Natural killer cell treated with Interleukin-12 subunit alpha and Interleukin-12 subunit beta and Interleukin-15 and Interleukin-18, amount 100 ng/mL, for 72 hours (primary cell): Measurements from ENCODE around the gene METTL1. TPM values are rescaled to one million over a fixed set of nuclear protein-coding genes. Genes with fewer than 3 reads are reported as not detected.

Experiments used
- ATAC-seq, 2 donors: fragments of 150-1000 bp; cut with Tn5 transposase in 1 of 2; sonication (Bioruptor Pico), chemical (Tn5 transposase) in 1 of 2; 2 replicates each; pipeline ENCODE4 v1.10.0; 2021
- DNase-seq: peaks from one replicate; pipeline ENCODE4 v3.0.0; 2022; ENCODE audit warnings: low spot score
- H3K27ac Mint-ChIP-seq, 2 donors: 1 replicate in 1 of 2; 2 replicates in 1 of 2; pipeline ENCODE4 v1.8.0; 2022; ENCODE audit warnings: mixed read lengths in 2 of 2, mild to moderate bottlenecking in 1 of 2, moderate library complexity in 1 of 2
- H3K27me3 Mint-ChIP-seq, 2 donors: 1 replicate in 1 of 2; 2 replicates in 1 of 2; pipeline ENCODE4 v1.8.0; 2022; ENCODE audit warnings: mixed read lengths in 2 of 2
- H3K36me3 Mint-ChIP-seq: one replicate; pipeline ENCODE4 v1.8.0; 2022; ENCODE audit warnings: mixed read lengths
- H3K4me1 Mint-ChIP-seq, 2 donors: 1 replicate in 1 of 2; 2 replicates in 1 of 2; pipeline ENCODE4 v1.8.0; 2022; ENCODE audit warnings: low read depth in 2 of 2, mixed read lengths in 2 of 2, mild to moderate bottlenecking in 1 of 2
- H3K4me3 Mint-ChIP-seq: one replicate; pipeline ENCODE4 v1.8.0; 2022; ENCODE audit warnings: mixed read lengths
- H3K9me3 Mint-ChIP-seq: 2 replicates; pipeline ENCODE4 v1.8.0; 2022; ENCODE audit warnings: mixed read lengths
- total RNA-seq, 2 donors: library from RNA; stranded (reverse); gene quantifications; one replicate each; pipeline ENCODE4 v1.2.3, GENCODE V29; 2022

METTL1 gene
- total RNA-seq, 2 donors from 2014 or later = 42.9 to 51.2 TPM

DNA sequence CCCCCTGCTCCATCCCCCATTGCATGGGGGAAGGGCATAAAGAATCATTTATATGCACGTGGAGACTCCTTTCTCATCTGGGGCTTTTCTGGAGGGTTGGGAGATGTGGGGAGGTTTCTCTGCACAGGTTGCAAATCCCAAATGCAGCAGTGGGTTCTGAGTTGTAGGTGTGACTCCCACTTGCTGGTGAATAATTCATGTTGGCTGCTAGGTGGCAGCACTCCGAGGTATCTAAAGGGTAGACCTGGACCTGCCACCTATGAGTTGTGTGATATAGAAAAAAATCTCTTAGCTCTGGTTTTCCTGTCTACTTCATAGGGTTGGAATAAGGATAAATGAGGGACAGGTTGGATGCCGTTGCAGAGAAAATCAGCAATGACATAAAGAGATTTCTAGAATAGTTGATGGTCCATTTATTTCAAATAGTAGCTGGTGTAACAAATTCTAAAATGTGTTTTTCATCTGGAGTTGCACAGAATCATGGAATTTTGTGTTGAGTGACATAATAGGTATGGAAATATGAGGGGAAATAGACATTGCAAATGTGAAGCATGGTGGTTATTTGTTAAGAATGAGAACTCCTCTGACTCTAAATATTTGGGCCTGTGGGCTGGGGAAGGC is 12.4 kb downstream of the METTL1 start:
- ATAC-seq (no peak), DNase-seq (peak; percentile 29)
- Mint-ChIP-seq H3K4me1 (peaks cover 27 to 42% of the 10 kb centered on the region in 2 donors), H3K27ac (no peak overlapping the region), H3K9me3 (no peaks in the 10 kb centered on the region), H3K4me3 (no peak overlapping the region), H3K27me3 (peaks cover 8 to 12% of the 10 kb centered on the region in 2 donors), H3K36me3 (no peaks in the 10 kb centered on the region)

DNA sequence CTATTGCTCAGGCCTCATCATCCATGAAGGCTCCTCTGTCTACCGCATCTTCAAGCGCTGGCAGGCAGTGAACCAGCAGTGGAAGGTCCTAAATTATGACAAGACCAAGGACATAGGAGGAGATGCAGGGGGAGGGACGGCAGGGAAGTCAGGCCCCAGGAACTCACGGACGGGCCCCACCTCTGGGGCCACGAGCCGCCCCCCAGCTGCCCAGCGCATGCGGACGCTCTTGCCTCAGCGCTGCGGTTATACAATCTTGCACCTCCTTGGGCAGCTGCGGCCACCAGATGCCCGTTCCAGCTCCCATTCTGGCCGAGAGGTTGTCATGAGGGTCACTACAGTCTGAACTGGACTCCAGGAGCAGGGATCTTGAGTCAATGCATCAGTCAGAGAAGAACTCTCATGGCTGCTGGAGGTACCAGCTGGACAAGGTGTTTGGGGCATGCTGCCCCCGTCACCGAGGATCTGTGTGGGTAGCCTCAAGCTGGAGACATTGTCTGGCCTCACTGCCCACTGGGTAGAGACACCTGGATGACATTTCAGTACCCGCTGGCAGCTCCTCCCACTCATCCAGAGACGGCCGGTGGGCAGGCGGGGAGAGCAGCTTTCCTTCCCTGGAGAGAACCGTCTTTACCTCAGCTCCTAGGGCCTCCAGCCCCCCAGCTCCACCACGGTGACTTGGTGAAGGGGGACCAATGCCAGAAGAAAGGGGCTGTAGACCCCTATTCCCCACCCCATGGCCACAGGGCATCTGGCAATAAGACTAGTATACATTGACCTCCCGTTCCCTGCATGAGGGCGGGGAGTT is 13.1 kb downstream of the METTL1 start:
- no peak for ATAC-seq
- H3K9me3 Mint-ChIP-seq = no peaks in the 10 kb centered on the region
- no peak overlapping the region for H3K27ac Mint-ChIP-seq
- DNase-seq = peak; percentile 46
- peaks cover 28 to 44% of the 10 kb centered on the region in 2 donors for H3K4me1 Mint-ChIP-seq
- no peaks in the 10 kb centered on the region for H3K36me3 Mint-ChIP-seq
- H3K4me3 Mint-ChIP-seq = no peak overlapping the region
- H3K27me3 Mint-ChIP-seq = peaks cover 3 to 5% of the 10 kb centered on the region in 2 donors

DNA sequence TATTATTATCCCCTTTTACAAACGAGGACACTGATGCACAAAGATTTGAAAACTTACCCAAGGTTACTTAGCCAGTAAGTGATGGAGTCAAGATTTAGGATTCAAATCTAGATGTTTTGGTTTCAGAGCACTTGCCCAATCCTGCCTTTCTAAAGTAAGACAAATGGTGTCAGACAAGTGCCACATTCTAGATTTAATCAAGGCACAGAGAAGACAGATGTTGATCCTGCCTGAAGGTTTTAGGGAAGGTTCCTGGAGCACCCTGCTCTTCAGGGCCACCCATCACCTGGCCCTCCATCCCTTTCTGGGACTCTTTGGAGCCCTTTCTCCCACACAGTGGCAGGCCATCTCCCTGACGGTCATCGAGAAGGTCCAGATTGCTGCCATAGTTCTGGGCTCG is 14.1 kb downstream of the METTL1 start:
- Mint-ChIP-seq H3K4me1 (peaks cover 38 to 50% of the 10 kb centered on the region in 2 donors), H3K36me3 (no peaks in the 10 kb centered on the region), H3K27me3 (no peaks in the 10 kb centered on the region), H3K9me3 (no peaks in the 10 kb centered on the region), H3K4me3 (no peak overlapping the region), H3K27ac (no peak overlapping the region)
- no peak for DNase-seq
- no peak for ATAC-seq

DNA sequence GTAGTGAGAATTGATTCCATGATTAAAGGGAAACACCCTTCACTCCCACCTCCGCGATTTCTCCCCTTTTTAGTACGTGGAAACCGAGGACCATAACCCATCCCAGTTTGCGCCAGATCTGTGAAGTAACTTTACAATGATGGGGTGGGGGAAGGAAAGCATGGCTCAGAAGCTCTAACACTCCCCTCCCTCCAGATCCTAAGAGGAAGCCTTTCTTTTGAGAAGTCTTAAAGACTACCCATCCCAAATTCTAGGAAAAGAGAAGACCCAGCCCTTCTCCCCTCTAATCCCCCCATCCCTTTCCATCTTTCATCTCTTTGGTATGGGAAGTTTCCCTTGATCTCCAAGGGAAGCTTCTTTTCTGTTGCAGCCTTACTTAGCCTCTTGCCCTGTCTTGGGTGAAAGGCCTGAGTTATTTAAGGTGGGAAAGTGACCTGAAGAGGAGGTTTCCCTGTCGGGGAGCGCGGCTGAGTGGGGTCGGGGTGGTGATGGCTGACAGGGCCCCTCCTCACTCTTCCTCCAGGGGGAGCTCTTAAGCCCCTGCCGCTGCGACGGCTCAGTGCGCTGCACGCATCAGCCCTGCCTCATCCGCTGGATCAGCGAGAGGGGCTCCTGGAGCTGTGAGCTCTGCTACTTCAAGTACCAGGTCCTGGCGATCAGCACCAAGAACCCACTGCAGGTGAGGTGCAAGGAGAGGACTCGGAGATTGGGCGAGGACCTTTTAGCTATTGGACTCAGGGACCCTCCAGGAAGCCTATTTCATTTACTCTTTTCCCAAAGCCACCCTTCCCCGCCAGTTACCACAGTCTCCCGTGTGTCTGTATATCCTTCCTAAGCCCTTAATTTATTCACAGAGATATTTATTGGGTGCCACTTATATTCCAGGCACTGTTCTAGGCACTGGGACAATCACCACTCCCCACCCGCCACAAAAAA is 15.2 kb downstream of the METTL1 start:
- peak in 1 of 2 donors; percentile 31 for ATAC-seq
- Mint-ChIP-seq H3K36me3 (peaks cover 3% of the 10 kb centered on the region), H3K27ac (peak overlapping the region; percentile 63 to 86), H3K9me3 (no peaks in the 10 kb centered on the region), H3K4me1 (peaks cover 45 to 56% of the 10 kb centered on the region in 2 donors), H3K4me3 (peak overlapping the region; percentile 88), H3K27me3 (no peaks in the 10 kb centered on the region)
- DNase-seq = peak; percentile 76

DNA sequence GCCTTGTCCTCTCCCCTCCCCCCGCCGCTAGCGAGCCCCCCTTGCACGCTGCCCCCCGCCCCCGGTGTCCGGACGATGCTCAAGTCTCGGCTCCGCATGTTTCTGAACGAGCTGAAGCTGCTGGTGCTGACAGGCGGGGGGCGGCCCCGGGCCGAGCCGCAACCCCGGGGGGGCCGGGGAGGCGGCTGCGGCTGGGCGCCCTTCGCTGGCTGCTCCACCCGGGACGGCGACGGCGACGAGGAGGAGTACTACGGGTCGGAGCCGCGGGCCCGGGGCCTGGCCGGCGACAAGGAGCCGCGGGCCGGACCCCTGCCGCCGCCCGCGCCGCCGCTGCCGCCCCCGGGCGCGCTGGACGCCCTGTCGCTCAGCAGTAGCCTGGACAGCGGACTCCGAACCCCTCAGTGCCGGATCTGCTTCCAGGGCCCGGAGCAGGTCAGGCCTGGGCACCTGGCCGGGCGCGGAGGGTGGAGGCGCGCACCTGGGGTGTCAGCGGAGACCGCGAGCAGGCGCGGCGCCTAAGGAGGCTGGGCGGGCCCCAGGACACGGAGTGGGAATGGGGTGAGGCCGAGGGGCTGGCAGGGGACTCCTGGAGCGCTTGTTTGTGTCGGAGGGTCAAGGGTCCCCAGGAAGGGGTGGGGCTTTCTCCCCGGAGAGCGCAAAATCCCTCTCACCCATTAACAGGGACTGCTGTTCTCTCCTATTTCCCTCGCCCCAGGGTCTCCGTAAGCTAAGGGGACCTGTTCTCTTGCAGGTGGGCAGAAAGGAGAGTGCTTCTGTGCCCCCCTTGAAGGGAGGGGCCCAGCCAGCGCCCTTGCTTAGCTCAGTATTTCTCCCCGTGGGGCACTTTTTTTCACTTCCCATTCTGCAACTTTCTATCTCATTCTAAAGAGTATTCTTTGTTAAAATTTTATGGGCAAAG is 16.2 kb downstream of the METTL1 start:
- peak overlapping the region; percentile 63 to 86 for H3K27ac Mint-ChIP-seq
- H3K36me3 Mint-ChIP-seq = peaks cover 9% of the 10 kb centered on the region
- H3K27me3 Mint-ChIP-seq = no peaks in the 10 kb centered on the region
- no peak for DNase-seq
- H3K4me1 Mint-ChIP-seq = peaks cover 55 to 58% of the 10 kb centered on the region in 2 donors
- ATAC-seq = no peak
- peak overlapping the region; percentile 88 for H3K4me3 Mint-ChIP-seq
- H3K9me3 Mint-ChIP-seq = no peaks in the 10 kb centered on the region

DNA sequence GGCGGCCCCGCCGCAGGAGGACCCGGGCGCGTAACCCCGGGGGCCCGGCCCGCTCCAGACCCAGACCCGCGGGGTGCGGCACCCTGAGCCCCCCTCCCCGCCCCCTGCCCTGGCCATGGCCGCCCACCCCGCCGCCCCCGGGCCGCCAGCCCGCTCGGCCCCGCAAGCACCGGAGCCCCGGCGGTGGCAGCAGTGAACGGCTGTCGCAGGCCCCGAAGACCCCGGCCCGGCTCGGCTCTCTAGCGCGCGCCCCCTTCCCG is 16.8 kb downstream of the METTL1 start:
- H3K4me1 Mint-ChIP-seq = peaks cover 59 to 64% of the 10 kb centered on the region in 2 donors
- no peak for DNase-seq
- peaks cover 14% of the 10 kb centered on the region for H3K36me3 Mint-ChIP-seq
- H3K27me3 Mint-ChIP-seq = no peaks in the 10 kb centered on the region
- H3K9me3 Mint-ChIP-seq = no peaks in the 10 kb centered on the region
- no peak overlapping the region for H3K4me3 Mint-ChIP-seq
- H3K27ac Mint-ChIP-seq = no peak overlapping the region
- ATAC-seq = no peak

DNA sequence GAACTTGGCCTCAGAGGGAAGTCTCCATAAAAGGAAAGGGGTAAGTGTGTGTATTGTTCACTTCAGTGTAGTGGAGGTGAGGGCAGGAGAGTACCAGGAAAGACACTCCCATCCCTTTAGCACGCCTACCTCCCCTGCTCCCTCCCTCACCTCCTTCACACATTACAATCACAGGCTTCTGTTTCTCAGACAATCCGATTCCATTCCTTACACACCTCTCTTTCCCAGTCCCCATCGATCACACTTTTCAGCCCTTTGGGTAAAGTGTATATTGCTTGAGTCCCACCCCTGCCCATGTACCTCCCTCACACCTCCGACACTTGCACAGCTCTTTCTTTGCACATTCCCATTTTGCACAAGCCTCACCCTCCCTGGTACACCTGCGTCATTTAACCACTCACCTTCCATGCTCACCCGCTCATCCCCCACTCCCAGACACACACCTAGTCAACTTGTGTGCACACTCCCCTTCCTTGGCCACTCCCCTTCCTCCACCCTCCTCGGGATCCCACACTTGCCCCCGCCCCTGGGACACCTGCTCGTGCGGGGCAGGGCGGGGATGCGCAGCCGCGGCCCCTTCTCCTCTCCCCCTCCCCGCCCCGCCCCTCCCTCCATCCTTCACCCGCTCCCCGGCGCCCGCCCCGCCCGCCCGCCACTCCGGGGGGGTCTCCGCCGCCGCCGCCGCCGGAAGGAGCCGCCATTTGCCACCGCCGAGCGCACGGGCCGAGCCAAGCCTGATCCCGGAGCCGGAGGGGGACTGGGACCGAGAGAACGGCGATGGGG is 17.3 kb downstream of the METTL1 start, which contains the start of gene MARCHF9:
TSS of gene MARCHF9 (plus strand) at position 693 of the 783 bp plus-strand sequence. CDS start 426 bp downstream, outside the sequence.
- Mint-ChIP-seq H3K27ac (peak within 1 kb of the TSS; percentile 88 to 90), H3K4me1 (peaks cover 59 to 60% of the 10 kb centered on the region in 2 donors), H3K4me3 (peak within 1 kb of the TSS; percentile 94), H3K27me3 (no peaks in the 10 kb centered on the region), H3K36me3 (peaks cover 14% of the 10 kb centered on the region), H3K9me3 (no peaks in the 10 kb centered on the region)
- ATAC-seq (peak; percentile 38 to 42), DNase-seq (no peak)

DNA sequence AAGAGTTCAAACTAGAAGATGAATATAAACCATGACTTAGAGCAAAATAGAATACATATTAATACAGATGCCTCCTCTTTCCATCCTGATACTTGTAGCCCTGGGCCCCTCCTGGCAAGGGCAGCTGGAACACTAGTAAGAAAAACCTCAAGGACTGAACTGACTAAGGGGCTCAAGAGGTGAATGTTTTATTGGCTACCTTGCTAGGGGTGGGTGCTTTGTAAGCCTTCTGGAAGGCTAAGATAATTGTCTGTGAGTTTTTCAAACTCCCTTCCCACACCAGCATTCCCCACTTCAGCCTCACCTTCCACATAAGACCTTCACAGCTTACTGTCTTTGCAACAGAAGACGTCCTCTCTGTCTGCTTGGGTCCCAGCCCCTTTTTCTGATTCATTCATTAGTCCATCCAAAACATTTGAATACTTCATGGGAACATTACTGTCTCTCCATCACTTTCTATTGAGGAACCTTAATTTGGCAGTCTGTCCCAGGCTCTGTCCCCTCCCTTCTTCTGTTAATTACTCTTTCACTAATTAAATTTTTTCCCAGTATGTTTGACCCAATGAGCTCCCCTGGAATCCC is 18.1 kb downstream of the METTL1 start:
- H3K9me3 Mint-ChIP-seq = no peaks in the 10 kb centered on the region
- peaks cover 59 to 60% of the 10 kb centered on the region in 2 donors for H3K4me1 Mint-ChIP-seq
- H3K4me3 Mint-ChIP-seq = peak overlapping the region; percentile 94
- ATAC-seq (no peak), DNase-seq (no peak)
- peak overlapping the region; percentile 88 to 90 for H3K27ac Mint-ChIP-seq
- peaks cover 19% of the 10 kb centered on the region for H3K36me3 Mint-ChIP-seq
- no peaks in the 10 kb centered on the region for H3K27me3 Mint-ChIP-seq

DNA sequence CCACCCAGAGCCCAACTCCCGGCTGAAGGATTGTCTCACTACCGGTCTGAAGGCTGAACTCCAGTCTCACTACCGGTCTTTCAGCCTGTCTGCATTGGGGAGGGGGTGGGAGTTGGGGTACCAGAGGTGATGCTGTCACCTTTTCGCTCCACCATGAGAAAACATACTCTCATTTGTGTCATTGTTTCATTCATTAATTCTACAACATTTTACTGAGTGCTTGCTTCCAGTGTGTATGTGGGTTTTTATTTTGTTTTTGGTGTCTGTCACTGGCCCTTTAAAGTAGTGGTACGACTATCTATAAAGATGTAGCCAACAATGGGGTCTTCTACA is 19.3 kb downstream of the METTL1 start:
- no peak for ATAC-seq
- H3K4me1 Mint-ChIP-seq = peaks cover 55% of the 10 kb centered on the region in 2 donors
- peaks cover 19% of the 10 kb centered on the region for H3K36me3 Mint-ChIP-seq
- peak overlapping the region; percentile 94 for H3K4me3 Mint-ChIP-seq
- H3K27ac Mint-ChIP-seq = peak overlapping the region; percentile 88 to 90
- H3K9me3 Mint-ChIP-seq = no peaks in the 10 kb centered on the region
- no peak for DNase-seq
- no peaks in the 10 kb centered on the region for H3K27me3 Mint-ChIP-seq

DNA sequence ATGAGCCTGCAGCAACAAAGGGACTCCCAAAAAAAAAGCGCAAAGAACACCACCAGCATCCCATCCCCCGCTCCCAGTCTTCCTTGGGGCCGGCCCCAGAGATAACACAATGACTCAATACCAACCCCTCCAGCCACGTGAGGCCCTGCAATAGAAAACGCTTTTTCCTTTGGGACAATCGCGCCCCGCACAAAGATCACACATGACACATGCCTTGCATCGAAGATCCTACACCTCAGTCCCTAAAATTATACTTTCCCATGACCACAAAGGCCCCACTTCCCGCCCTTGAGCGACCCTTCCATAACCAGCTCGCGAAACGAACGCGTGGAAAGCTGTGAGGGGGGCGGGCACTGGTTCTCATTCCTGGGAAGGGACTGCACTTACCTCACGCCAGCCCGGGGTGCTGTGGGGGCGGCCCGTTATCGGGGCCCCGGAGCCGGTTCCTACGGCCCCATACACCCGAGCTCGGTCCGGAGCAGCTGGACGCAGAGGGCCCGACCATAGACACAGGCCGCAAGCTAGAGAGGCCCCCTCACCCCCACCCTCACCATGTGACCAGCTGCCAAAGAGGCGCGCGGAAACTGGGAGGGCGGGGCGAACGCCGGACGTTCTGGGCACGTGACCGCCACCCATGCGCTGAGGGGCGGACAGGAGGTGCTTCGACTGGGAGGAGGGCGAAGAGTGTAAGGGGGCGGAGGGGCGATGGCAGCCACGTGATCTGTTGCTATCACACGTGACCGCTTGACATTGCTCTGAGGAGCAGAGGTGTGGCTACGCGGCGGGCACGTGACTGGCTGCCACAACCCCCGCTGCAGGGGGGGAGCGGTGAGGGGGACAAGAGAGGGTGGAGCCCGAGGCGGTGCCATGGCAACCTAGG is 19.9 kb downstream of the METTL1 start, which contains the start of gene CDK4:
TSS of gene CDK4 (minus strand) at position 523 of the 880 bp plus-strand sequence. CDS start 593 bp downstream, outside the sequence.
- DNase-seq (peak; percentile 99), ATAC-seq (peak; percentile 89 to 93)
- Mint-ChIP-seq H3K4me3 (peak within 1 kb of the TSS; percentile 94), H3K4me1 (peaks cover 54% of the 10 kb centered on the region in 2 donors), H3K27me3 (no peaks in the 10 kb centered on the region), H3K9me3 (no peaks in the 10 kb centered on the region), H3K36me3 (peaks cover 23% of the 10 kb centered on the region), H3K27ac (peak within 1 kb of the TSS; percentile 88 to 90)

DNA sequence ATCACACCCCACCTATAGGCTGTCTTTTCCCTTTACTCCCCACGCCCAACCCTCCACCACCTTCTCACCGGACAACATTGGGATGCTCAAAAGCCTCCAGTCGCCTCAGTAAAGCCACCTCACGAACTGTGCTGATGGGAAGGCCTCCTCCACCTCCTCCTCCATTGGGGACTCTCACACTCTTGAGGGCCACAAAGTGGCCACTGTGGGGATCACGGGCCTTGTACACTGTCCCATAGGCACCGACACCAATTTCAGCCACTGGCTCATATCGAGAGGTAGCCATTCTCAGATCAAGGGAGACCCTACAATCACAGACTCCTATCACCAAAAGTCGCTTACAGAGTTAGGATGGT is 20.5 kb downstream of the METTL1 start:
- ATAC-seq (no peak), DNase-seq (no peak)
- Mint-ChIP-seq H3K36me3 (peaks cover 24% of the 10 kb centered on the region), H3K9me3 (no peaks in the 10 kb centered on the region), H3K27ac (peak overlapping the region; percentile 88 to 90), H3K4me3 (peak overlapping the region; percentile 94), H3K27me3 (no peaks in the 10 kb centered on the region), H3K4me1 (peaks cover 50 to 51% of the 10 kb centered on the region in 2 donors)
